ENCODE results near the gene TMEM11. TPM values are rescaled to one million over a fixed set of nuclear protein-coding genes. Genes with fewer than 3 reads are reported as not detected.
A peak's percentile ranks its signal among the peaks of the same experiment; 100 is the strongest.

The TMEM11 gene
- total RNA-seq, 1 donor from 2014 or later: 44.3 TPM

DNA sequence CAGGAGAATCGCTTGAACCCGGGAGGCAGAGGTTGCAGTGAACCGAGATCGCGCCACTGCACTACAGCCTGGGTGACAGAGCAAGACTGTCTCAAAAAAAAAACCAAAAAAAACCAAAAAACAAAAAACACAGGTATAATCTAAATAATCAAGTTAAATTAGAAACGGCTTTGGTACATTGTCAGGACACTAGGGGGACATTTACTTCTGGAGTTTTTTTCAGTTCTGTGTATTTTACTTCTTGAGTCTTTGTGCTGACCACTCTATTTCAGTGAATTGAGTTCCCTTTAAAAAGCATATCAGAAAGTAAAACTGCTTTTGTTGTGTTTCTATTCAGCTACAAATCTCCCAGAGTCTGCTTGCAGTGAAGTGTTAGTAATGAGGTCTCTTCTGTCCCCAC is 50.9 kb downstream of the TMEM11 start:
- DNase-seq (ENCODE audit: low read depth): no peak

DNA sequence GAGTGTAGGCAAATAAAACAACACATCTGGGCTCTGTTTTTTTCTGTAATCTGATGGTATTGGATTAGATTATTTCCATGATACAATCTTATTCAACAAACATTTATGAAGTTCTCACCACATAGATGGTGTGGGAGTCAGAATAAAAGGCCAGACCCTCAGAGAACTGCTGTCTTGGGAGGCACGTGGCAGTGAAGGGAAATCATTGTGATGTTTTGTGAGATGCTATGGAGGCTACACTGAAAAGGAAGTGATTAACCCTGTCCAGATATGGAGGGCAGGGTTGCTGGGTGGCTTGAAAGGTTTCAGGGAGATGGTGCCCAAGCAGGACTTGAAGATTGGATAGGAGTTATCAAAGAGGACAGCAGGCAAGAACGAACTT is 51.6 kb downstream of the TMEM11 start:
- DNase-seq (ENCODE audit: low read depth): peak; percentile 30

DNA sequence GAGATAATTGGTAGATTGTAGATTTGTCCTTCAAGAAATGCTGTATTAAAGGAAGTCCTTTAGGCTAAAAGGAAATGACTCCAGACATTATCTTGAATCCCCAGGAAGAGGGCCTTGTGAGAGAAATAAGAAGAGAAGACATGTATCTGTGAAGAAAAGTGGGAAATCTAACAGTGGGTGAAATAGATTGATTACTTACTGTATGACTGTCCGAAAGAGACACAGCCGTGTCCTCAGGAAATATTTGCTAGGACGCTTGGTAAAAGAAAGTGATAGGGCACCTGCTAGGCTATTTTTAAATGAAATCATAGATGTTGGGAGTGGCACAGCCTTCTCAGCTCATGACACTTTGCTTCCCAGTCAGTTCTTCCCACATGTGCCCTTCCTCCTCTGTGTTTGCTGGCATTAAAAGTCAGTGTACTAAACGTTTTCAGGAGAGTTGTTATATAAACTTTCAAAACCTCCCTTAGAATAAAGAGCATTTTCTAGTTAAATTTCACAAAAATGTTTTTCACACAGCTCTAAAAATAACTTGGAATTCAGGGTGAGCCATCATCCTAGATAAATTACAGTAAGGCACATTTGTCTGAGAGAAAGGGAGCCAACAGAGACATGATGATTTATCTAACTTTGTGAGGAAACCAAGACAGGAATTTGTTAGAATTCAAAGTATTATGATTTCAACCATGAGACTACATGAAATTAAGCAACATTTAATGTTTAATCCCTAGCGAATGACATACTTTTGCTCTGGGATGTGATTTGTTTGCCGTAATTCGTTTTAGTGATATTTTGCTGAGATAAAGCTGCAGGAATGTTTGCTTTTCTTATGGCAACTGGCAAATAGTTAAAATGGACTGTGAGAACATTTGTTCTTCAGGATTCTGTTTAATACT is 52.2 kb downstream of the TMEM11 start:
- peak; percentile 84 for DNase-seq (ENCODE audit: low read depth)

DNA sequence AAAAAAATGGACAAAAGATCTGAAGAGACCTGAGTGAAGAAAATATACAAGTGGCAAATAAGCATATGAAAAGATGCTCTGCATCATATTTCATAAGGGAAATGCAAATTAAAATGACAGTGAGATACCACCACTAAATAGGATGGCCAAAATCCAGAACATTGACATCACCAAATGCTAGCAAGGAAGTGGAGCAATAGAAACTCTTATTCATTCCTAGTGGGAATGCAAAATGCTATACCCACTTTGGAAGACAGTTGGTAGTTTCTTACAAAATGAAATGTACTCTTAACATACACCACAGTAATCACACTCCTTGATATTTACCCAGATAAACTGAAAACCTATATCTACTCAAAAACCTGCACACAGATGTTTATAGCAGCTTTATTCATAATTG is 53.6 kb downstream of the TMEM11 start:
- no peak for DNase-seq (ENCODE audit: low read depth)

DNA sequence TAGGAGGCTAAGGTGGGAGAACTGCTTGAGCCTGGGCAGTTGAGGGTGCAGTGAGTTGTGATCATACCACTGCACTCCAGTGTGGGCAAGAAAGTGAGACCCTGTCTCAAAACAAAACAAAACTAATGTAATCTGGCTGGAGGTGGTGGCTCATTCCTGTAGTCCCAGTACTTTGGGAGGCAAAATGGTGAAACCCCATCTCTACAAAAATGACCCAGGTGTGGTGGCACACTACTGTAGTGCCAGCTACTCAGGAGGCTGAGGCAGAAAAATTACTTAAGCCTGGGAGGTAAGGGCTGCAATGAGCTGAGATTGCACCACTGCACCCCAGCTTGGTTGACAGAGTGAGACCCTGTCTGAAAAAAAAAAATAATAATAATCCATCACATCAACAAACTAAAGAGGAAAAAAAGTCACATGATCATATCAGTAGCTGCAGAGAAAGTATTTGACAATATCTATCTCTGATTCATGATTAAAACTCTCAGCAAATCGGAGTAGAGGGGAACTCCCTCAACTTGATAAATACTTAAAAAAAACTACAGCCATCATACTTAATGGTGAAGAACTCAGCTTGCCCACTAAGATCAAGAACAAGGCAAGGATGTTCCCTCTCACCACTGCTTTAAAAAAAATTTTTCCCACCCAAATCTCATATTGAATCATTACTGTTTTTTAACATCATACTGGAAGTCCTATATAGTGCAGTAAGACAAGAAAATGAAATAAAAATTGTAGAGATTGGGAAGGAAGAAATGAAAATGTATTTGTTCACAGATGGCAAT is 56.2 kb downstream of the TMEM11 start:
- DNase-seq (ENCODE audit: low read depth): no peak

DNA sequence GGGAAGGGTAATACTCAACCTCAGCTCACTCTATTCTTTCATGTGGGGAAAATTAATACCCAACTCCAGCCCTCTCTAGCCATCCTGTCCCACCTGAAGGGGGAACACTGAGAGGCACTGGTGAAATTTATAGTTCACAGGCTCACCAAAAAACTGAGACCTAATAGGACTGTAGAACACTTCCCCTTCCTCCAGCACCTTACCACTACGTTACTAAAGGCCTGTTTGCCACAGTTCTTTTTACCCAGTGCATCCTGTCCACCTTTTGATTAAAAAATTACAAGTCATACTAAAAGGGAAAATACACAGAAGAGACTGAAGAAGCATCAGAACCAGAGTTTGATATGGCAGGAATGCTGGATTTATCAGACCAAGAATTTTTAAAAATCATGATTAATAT is 61.2 kb downstream of the TMEM11 start:
- no peak for DNase-seq (ENCODE audit: low read depth)

DNA sequence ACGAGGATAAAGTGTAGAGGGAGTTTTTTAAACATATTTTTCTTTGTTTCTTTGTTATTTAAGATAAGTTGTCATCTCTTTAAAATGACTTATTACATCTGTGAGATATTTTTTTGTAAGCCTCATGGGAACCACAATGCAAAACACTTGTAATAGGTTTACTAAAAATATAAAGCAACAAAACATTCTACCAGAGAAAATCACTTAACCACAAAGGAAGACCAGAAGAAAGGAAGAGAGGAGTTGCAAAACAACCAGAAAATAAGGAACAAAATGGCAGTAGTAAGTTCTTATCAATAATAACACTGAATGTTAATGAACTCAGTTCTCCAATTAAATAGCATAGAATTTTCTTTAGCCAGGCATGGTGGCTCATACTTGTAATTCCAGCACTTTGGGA is 64.3 kb downstream of the TMEM11 start:
- DNase-seq (ENCODE audit: low read depth): no peak

Other genes with a start within 250 kb of the TMEM11 start
- 268 and 312 TPM in 2 replicates for gene USP22, start 171.2 kb downstream of the TMEM11 start, total RNA-seq
- 22.0 and 38.3 TPM in 2 replicates for gene DHRS7B, start 87.2 kb downstream of the TMEM11 start, total RNA-seq
- gene NATD1, start 39.2 kb upstream of the TMEM11 start, total RNA-seq: 24.9 and 25.8 TPM in 2 replicates
- gene MAP2K3, start 70.5 kb upstream of the TMEM11 start, total RNA-seq: 23.2 and 25.8 TPM in 2 replicates
- 14.6 and 15.4 TPM in 2 replicates for gene KCNJ12, start 162.2 kb upstream of the TMEM11 start, total RNA-seq